ENCODE results near the gene SPSB2.

DNA sequence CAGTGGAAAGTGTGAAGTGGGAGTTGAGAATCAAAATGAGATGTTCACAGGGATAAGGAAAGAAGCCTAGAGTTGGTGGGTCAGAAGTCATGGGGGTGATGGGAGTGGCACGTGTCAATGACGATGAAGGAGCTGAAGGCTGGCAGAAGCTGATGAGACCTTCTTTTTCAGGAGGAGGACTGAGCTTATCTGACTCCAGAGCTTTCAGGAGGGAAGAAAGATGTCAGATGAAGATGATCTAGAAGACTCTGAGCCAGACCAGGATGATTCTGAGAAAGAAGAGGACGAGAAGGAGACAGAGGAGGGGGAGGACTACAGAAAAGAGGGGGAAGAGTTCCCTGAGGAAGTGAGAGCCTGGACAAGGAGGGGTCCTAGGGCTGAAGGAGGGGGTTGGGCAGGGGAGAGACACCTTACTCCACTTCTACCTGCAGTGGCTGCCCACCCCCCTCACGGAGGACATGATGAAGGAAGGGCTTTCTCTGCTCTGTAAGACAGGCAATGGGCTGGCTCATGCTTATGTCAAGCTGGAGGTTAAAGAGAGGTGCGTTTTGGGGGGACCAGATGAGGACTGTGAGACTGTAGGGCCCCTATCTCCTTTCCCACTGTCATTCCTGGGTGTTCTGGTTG is 32.4 kb upstream of the SPSB2 start:
- TF ChIP-seq, protein P1, sequence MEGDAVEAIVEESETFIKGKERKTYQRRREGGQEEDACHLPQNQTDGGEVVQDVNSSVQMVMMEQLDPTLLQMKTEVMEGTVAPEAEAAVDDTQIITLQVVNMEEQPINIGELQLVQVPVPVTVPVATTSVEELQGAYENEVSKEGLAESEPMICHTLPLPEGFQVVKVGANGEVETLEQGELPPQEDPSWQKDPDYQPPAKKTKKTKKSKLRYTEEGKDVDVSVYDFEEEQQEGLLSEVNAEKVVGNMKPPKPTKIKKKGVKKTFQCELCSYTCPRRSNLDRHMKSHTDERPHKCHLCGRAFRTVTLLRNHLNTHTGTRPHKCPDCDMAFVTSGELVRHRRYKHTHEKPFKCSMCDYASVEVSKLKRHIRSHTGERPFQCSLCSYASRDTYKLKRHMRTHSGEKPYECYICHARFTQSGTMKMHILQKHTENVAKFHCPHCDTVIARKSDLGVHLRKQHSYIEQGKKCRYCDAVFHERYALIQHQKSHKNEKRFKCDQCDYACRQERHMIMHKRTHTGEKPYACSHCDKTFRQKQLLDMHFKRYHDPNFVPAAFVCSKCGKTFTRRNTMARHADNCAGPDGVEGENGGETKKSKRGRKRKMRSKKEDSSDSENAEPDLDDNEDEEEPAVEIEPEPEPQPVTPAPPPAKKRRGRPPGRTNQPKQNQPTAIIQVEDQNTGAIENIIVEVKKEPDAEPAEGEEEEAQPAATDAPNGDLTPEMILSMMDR (IDR thresholded peaks at IDR 0.05) = no peak
- TF ChIP-seq POLR2A (IDR thresholded peaks at IDR 0.05) = no peak

All from esophagus squamous epithelium (tissue), 4 donors.